ENCODE data around the gene SP110.

DNA sequence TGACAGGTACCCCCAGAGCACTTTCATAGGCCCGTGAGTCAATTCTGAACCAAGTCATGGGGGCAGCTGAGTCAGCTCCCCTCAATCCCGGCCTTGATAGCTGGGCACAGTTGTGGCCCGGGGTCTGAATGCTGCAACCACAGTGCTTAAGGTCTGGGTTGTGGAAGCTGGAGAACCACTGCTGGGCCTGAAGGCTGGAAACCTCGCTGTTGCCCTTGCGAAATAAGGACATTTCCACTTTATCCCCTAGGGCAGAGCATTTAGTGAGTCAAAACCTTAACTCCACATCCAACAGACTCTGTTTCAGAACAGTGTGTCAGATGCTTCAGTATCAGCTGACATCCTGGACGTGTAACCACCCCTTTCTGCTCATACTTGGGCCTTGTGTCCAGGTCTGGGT lies 58.6 kb downstream of the SP110 start:
- TF ChIP-seq POLR2A (IDR thresholded peaks at IDR 0.05; ENCODE audit: low read length) (no peak), GATA1 (IDR thresholded peaks at IDR 0.05; ENCODE audit: low read depth, low read length) (no peak)

All from erythroblast (primary cell).